ENCODE results near the gene EBF3. TPM values are rescaled to one million over a fixed set of nuclear protein-coding genes. Genes with fewer than 3 reads are reported as not detected.

The EBF3 gene
- total RNA-seq, 1 experiment from 2014 or later, result 0.64 TPM

- Histone ChIP-seq H3K9me3 (ENCODE audit: control insufficient read depth, insufficient read depth, low read depth, low read length) (no peaks in the 10 kb centered on the region), H3K27ac (ENCODE audit: low read length) (no peak overlapping the region), H3K4me1 (ENCODE audit: control insufficient read depth, insufficient read depth, low read length) (no peaks in the 10 kb centered on the region), H3K36me3 (ENCODE audit: control insufficient read depth, insufficient read depth, low read length) (peaks cover 2% of the 10 kb centered on the region; the same call in 1 of the 2 replicates), H3K4me3 (ENCODE audit: low read depth in 2 of 2, low read length in 2 of 2) (no peak overlapping the region), H3K27me3 (ENCODE audit: control insufficient read depth, insufficient read depth, low read length) (no peaks in the 10 kb centered on the region; the same call in 1 of the 2 replicates)
- POLR2A ChIA-PET, result no interaction called here
- intact Hi-C loops (cut with micrococcal nuclease; ENCODE audit: unreplicated experiment) (no loop called here), in situ Hi-C loops (cut with HindIII; ENCODE audit: low pct_unique_long_range_greater_than_20kb, low sequenced_read_pairs) (no loop called here)
- ATAC-seq, result no peak
- CTCF ChIA-PET, result no interaction called here
- TF ChIP-seq CTCF (IDR thresholded peaks at IDR 0.05), result no peak
- no peak for TF ChIP-seq TCF7L2 (IDR thresholded peaks at IDR 0.05; ENCODE audit: low read depth, low read length)
- no peak for TF ChIP-seq REST (IDR thresholded peaks at IDR 0.05; ENCODE audit: insufficient read depth in 1 of 2, low read depth in 2 of 2, low read length in 1 of 2)
- BruUV-seq (replicated peaks), result no TSS peak
- DNase-seq (ENCODE audit: low read depth, low spot score), result no peak
These were observed 106.7 kb downstream of the EBF3 start for GRCh38 chr10:129857242-129857960.

GRCh38 chr10:129855836-129856563, 108.1 kb downstream of the EBF3 start:
- CTCF ChIA-PET, result no interaction called here
- ATAC-seq (no peak), DNase-seq (ENCODE audit: low read depth, low spot score) (no peak)
- TF ChIP-seq REST (IDR thresholded peaks at IDR 0.05; ENCODE audit: insufficient read depth in 1 of 2, low read depth in 2 of 2, low read length in 1 of 2) (no peak), TCF7L2 (IDR thresholded peaks at IDR 0.05; ENCODE audit: low read depth, low read length) (no peak), POLR2AphosphoS5 (IDR thresholded peaks at IDR 0.05; ENCODE audit: low read depth, low read length) (no peak), CTCF (IDR thresholded peaks at IDR 0.05) (no peak), SIN3A (IDR thresholded peaks at IDR 0.05; ENCODE audit: borderline replicate concordance, insufficient read depth, low read depth, low read length) (no peak)
- Histone ChIP-seq H3K27ac (ENCODE audit: low read length) (no peak overlapping the region), H3K27me3 (ENCODE audit: control insufficient read depth, insufficient read depth, low read length) (no peaks in the 10 kb centered on the region; the same call in 1 of the 2 replicates), H3K4me1 (ENCODE audit: control insufficient read depth, insufficient read depth, low read length) (no peaks in the 10 kb centered on the region), H3K9me3 (ENCODE audit: control insufficient read depth, insufficient read depth, low read depth, low read length) (no peaks in the 10 kb centered on the region), H3K4me3 (ENCODE audit: low read depth in 2 of 2, low read length in 2 of 2) (no peak overlapping the region), H3K36me3 (ENCODE audit: control insufficient read depth, insufficient read depth, low read length) (peaks cover 2% of the 10 kb centered on the region; the same call in 1 of the 2 replicates)
- POLR2A ChIA-PET, result no interaction called here
- in situ Hi-C loops (cut with HindIII; ENCODE audit: low pct_unique_long_range_greater_than_20kb, low sequenced_read_pairs) (no loop called here), intact Hi-C loops (cut with micrococcal nuclease; ENCODE audit: unreplicated experiment) (no loop called here)
- no TSS peak for BruUV-seq (replicated peaks)
